GM19193 (cell line): Measurements from ENCODE around the gene IPO11.

ENCODE experiments used
- POLR2A ChIP-seq: IDR thresholded peaks from 4 replicates; pipeline ENCODE4 v1.6.1; 2011; ENCODE audit not compliant: insufficient read depth, insufficient read length; ENCODE audit errors: extremely low read depth

IPO11 gene

DNA sequence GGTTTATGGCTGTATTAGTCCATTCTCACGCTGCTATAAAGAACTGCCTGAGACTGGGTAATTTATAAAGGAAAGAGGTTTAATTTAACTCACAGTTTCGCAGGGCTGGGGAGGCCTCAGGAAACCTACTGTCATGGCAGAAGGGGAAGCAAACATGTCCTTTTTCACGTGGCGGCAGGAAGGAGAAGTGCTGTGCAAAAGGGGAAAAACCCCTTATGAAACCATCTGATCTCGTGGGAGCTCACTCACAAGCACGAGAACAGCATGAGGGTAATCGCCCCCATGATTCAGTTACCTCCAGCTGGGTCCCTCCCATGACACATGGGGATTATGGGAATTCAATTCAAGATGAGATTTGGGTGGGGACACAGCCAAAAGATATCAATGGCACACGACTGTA is 180.0 kb downstream of the IPO11 start:
- TF ChIP-seq POLR2A: no peak

GRCh38 chr5:62593331-62593730 is 180.8 kb downstream of the IPO11 start:
- TF ChIP-seq POLR2A: no peak

GRCh38 chr5:62594364-62594984 is 181.9 kb downstream of the IPO11 start:
- TF ChIP-seq POLR2A: no peak

DNA sequence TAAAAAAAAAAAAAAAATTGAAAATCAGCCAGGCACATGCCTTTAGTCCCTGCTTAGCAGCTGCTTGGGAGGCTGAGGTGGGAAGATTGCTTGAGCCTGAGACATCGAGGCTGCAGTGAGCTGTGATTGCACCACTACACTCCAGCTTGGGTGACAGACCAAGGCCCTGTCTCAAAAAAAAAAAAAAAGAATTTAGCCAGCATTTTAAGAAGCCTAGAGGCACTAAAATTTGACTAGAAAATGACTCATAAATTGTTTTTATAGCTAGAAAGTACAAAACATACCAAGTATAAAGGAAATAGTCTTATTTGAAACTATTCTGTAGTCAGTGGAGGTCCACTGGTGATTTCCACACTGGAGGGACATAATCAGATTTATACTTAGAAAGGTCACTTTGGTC is 183.5 kb downstream of the IPO11 start:
- no peak for TF ChIP-seq POLR2A

DNA sequence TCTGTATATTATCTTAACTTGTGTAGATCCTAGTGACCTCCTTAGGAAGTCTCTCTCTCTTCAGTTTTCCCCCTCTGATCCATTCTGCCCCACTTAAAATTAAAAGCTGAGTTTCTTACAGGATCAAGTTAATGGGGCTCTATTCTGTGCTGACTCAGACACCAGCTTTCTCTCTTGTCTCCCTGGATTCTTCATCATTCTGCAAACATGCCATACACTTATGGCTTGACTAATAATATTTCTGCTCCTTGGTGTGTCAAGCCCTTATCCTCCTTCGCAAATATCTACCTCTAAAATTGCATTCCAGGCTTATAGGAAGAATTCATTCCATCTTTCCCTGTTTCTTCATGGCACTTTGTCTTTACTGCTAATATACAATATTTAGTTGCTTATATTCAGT is 184.1 kb downstream of the IPO11 start:
- TF ChIP-seq POLR2A: no peak

DNA sequence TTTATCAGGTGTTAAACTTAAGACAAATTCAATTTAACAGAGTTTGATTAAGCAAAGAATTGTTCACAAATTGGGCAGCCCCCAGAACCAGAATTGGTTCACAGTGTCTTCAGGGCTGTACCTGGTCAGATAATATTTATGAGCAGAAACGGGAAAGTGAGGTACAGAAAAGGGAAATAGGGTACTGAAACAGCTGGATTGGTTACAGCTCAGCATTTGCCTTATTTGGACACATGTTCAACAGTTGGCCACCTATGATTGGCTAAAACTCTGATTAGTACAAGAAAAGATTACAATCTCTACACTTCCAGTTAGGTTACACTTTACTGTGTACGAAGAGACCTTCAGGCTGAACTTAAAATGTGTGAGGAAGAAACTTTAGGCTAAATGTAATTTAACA is 184.8 kb downstream of the IPO11 start:
- TF ChIP-seq POLR2A: no peak

GRCh38 chr5:62600560-62601252 is 188.1 kb downstream of the IPO11 start:
- TF ChIP-seq POLR2A: no peak

DNA sequence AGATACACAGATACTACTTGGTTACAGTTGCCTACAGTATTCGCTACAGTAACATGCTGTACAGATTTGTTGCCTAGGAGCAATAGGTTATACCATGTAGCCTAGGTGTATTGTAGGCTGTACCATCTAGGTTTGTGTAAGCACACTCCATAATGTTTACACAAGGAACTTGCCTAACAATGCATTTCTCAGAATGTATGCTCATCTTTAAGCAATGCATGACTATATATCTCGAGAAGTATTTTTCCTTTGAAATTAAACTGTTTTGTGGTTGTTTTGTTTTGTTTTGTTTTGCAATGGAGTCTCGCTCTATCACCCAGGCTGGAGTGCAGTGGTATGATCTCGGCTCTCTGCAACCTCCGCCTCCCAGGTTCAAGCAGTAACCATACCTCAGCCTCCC is 191.4 kb downstream of the IPO11 start:
- TF ChIP-seq POLR2A: no peak

DNA sequence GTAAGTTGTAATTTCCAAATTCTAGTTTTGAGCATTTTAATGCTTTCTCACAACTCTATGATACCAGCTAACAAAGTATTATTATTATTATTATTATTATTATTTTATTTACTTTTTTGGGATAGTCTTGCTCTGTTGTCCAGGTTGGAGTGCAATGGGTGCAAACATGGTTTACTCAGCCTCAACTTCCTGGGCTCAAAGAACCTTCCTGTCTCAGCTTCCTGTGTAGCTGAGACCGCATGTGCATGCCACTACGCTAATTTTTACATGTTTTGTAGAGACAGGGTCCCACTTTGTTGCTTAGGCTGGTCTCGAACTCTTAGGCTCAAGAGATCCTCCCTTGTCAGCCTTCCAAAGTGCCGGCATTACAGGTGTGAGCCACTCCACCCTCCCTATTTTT is 193.1 kb downstream of the IPO11 start:
- no peak for TF ChIP-seq POLR2A

GRCh38 chr5:62606878-62607277 is 194.3 kb downstream of the IPO11 start:
- TF ChIP-seq POLR2A: no peak

DNA sequence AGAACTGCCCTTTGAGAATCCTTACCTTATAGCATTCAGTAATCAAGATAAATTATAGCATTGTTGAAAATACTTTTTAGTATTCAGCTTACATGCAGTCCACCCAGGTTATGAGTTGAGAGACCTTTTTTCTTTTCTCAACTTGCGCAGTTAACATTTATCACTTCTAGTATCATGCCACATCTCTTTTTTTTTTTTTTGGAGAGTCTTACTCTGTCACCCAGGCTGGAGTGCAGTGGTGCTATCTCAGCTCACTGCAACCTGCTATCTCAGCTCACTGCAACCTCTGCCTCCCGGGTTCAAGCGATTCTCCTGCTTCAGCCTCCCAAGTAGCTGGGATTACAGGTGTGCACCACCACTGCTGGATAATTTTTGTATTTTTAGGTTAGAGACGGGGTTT is 195.1 kb downstream of the IPO11 start:
- no peak for TF ChIP-seq POLR2A

- TF ChIP-seq POLR2A: no peak
Observed at GRCh38 chr5:62608529-62609511, 196.3 kb downstream of the IPO11 start.

DNA sequence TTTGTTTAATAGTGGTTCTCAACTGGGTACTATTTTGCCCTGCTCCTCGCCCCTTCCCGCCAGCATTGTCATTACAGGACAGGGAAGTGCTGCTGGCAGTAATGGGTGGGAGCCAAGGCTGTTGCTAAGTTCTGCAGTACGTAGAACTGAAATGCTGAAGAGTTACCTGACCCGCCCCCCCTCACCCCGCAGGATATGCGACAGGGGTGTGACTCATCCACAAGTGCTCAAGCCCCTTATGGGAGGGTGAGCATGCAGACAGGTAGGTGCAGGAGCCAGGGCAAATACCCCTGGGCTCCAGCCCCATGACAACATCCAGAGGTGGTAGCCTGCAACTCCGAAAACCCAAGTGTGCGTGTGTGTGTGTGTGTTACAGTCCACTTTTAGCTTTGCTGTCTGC is 201.8 kb downstream of the IPO11 start:
- TF ChIP-seq POLR2A: no peak

DNA sequence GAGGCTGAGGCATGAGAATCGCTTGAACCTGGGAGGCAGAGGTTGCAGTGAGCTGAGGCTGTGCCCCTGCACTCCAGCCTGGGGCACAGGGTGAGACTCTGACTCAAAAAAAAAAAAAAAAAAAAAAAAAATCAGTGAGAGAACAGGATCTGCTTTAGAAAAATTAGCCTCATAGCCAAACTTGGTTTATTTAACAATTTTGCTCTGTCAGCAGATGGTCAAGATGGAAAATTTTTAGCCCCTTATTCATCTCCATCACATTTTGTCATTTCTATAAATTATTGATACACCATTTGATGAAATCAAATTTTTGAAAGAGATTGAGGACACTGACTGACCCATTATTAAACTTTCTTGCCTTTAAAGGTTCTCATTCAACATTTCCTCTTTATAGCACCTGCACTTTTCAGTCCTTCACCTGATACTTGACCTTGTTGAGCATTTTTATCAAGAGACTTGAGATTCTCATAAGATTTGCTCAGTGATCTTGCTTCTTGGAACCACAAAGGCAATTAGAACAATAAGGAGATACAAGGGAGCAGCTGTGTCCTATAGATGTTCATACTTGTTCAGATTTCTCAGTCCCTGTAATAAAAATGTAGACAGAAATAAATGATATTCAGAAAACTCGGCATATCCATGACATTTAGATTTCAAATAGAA is 204.2 kb downstream of the IPO11 start:
- no peak for TF ChIP-seq POLR2A

- no peak for TF ChIP-seq POLR2A
Observed at GRCh38 chr5:62617943-62618342, 205.4 kb downstream of the IPO11 start.

DNA sequence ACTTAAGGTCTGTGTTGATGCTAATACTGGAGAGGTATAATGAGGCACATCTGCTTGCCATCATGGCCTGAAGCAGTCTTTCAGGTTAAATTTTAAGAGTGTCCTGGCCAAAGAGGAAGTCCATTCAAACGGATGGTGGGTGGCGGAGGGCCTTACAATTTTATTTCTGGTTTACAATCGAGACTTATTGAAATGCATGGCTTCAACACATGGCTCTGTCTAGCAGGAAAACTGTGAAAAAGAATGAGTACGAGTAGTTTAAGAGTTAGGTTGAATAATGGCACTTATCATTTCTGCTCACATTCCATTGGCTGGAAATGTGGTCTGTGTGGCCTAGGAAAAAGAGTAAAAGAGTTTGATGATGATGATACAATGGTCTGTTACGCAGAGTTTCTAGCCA is 208.2 kb downstream of the IPO11 start:
- TF ChIP-seq POLR2A: no peak

DNA sequence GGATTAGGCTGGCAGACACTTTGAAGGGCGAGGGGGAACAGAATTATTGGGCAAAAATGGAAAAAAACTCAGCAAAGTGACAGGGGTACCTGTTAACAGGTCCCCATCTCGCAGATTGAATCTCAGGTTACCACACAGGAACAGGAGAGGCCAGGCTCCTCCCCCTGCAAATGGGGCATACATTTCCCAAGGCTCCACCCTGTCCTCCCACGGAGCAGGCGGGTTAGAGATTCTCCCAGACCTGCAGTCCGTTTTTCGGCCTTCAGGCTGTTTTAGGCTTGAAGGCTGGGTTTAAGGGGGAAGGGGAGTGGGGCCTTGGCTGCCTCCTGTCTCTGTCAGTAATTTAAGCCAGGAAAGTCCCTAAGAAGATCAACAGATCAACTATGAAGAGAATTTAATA is 208.7 kb downstream of the IPO11 start:
- no peak for TF ChIP-seq POLR2A
